HG03442 (cell line): ENCODE data around the gene DUSP18.
A peak's percentile ranks its signal among the peaks of the same experiment; 100 is the strongest.
"Not testable (repeated sequence)": the region's sequence is repeated elsewhere in the genome, so short reads cannot be mapped to it uniquely, and the experiment has no call there.

ENCODE experiments used
- ATAC-seq: cut with Tn5 transposase; IDR thresholded peaks from one replicate; pipeline ENCODE4 v1.9.1; 2021; ENCODE audit warnings: mild to moderate bottlenecking, moderate library complexity; ENCODE audit not compliant: unreplicated experiment

DUSP18 gene

DNA sequence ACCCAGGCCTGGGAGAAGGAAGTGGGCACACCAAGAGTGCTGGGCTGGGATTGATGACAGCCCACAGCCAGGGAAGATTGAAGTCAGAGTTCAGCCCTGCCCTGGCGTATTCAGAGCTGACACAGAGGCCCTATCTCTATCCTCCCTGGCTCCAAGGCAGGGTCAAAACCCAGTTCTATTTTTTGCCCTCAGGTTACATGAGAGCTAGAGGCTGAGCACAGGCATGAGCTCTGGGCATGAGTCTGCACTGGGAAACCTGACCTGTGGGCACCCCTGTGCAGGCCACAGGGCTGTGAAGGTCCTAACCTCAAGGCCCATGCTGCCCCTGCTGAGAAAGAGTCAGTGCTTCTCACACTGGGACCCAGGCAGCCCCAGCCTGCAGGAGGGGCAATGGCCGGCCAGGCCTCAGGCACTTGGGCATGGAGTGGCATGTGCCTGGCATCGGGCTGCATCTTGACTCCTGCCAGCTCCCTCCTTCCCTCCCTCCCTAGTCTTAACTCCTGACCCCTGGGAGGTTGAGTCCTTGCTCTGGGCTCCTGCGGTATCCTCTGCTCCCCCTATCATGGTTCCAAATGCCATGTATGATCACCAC, 26.7 kb downstream of the DUSP18 start:
- ATAC-seq: no peak

DNA sequence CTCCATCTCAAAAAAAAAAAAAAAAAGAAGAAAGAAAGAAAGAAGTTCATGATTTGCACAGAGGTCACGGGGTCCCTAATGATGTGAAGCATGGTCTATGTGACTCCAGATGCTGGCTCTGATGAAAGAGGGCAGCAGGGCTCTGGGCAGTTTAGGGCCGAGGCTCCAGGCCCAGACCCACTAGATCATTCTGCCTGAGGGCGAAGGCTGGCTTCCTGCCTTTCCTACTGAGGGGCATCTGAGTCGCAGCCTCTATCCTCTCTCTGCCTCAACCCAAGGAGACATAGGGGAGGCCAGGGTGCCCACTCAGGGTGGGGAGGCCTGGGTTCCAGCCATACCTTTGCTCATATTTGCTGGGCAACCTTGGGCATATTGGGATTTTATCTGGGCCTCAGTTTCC, 27.3 kb downstream of the DUSP18 start:
- no peak for ATAC-seq

DNA sequence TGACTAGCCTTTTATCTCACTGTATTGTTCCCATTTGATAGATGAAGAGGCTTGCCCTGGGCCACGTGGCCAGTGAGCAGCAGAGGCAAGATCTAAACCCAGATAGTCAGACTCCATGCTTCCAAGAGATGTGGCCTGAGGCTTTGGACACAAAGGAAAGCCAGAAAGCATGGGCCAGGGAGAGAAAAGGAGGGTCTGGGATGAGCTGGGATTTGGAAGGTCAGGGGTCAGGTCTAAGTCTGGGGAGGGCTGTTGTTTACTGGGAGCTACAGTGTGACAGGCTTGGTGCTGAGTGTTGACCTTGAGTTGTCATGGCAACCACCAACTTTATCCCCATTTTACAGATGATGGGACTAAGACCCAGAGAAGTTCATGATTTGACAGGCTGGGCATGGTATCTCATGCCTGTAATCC, 30.0 kb downstream of the DUSP18 start:
- no peak for ATAC-seq

DNA sequence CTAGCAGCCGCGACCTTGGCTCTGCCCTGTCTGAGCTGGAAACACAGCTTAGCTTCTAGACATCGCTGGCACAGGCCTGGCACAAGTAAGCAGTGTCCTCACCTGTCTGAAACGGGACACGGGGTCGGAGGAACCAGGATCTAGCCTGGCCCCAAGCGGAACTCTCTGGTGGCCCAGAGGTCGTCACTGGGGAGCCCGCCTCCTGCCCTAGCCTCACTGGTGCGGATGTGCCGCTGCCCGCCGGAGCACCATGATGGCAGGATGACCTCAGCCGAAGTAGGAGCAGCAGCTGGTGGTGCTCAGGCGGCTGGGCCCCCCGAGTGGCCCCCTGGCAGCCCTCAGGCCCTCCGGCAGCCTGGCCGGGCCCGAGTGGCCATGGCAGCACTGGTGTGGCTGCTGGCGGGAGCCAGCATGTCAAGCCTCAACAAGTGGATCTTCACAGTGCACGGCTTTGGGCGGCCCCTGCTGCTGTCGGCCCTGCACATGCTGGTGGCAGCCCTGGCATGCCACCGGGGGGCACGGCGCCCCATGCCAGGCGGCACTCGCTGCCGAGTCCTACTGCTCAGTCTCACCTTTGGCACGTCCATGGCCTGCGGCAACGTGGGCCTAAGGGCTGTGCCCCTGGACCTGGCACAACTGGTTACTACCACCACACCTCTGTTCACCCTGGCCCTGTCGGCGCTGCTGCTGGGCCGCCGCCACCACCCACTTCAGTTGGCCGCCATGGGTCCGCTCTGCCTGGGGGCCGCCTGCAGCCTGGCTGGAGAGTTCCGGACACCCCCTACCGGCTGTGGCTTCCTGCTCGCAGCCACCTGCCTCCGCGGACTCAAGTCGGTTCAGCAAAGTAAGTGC, 31.2 kb downstream of the DUSP18 start:
- ATAC-seq: no peak

DNA sequence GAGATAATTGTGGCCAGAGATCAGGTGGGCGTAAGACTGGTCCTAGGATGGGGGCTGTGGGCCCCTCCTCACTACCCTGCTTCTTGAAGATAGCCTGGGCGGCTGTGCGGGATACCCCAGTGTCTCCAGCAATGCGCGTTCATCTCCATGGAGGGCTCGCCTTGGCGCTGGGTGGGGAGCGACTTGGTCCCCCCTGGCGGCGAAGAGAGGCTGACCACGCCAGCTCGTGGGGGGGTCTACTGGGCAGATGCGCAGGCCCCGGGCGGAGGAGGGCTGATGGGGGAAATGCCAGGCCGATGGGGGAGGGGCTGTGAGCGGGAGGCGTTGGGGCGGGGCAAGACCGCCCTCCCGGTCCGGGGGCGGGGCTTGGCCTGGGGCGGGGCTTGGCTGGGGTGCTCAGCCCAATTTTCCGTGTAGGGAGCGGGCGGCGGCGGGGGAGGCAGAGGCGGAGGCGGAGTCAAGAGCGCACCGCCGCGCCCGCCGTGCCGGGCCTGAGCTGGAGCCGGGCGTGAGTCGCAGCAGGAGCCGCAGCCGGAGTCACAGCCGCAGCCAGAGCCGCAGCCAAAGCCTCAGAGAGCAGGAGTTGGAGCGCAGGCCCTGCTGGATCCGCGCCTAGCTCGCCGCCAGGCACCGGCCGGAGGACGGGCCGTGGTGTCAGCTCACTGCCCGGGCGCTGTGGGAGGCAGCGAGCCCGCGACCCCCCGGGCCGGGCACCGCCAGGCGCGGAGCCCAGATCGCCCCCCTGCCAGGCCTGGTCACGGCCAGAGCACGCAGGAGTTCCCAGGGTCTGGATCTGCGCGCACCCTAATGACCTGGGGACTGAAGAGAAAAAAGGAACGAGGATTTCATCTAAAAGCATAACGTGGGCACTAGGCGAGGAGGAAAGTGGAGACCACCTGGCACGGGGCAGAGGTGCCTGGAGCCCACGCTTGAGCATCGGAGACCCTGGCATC, 32.1 kb downstream of the DUSP18 start, which contains the start of gene SLC35E4:
Gene SLC35E4 (plus strand): TSS at position 509 of the 953 bp plus-strand sequence. CDS start 670 bp downstream, outside the sequence.
- ATAC-seq: peak; percentile 59

DNA sequence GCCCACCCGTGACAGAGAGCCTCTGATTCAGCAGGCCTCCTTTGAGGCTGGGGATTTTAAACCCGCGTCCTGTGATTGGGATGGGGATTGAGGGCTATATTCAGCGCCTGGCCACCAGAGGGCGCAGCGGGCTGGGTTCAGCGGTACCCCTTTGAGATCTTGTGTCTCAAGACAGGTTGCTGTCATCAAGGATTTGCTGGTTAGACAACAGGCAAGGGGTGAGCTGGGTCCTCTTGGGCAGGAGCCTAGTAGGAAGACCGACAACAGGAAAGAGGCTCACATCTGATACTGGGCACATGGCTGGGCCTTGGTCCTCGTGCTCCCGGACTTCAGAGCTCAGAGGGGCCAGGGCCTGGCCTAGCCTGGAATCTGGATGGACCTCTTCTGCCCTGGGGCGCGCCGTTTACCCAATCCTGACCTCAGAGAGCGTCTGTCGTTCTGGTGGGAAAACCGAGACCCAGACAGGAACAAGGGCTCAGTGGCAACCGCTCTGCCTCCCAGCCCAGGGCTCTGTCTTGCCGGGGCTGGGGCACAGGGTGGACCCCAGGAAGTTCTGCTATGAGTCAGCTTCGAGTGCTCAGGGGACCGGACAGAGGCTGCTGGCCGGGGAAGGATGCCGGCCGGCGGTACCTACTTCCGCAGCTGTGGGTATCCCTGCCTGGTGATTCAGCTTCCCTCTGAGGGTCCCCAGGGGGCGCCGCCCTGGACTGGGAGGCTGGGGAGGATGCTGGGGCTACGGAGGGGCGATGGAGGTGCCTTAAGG, 33.0 kb downstream of the DUSP18 start:
- ATAC-seq: peak; percentile 48

DNA sequence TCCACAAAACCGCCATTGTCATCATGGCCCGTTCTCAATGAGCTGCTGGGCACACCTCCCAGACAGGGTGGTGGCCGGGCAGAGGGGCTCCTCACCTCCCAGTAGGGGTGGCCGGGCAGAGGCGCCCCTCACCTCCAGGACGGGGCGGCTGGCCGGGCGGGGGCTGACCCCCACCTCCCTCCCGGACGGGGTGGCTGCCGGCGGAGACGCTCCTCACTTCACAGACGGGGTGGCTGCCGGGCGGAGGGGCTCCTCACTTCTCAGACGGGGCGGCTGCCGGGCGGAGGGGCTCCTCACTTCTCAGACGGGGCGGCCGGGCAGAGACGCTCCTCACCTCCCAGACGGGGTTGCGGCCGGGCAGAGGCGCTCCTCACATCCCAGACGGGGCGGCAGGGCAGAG, 36.2 kb downstream of the DUSP18 start:
- ATAC-seq: not testable (repeated sequence)

DNA sequence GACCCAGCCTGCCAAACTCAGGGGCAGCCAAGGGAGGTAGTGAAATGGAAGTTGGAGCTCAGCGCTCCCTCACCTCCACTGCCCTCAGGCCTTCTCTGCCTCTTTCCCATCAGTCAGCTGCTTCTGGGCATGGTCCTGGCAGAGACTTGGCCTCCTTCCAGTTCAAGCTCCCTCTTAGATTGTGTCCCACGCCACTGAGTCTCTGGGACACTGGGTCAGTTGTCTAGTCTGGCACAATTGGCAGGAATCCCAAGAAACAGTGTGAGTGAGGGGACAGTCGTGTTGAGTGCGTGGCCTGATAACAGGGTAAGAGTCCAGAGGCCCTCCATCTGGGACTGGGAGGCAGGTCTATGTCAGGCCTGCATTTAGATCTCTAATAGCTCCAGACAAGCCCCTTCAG, 39.2 kb downstream of the DUSP18 start:
- no peak for ATAC-seq

DNA sequence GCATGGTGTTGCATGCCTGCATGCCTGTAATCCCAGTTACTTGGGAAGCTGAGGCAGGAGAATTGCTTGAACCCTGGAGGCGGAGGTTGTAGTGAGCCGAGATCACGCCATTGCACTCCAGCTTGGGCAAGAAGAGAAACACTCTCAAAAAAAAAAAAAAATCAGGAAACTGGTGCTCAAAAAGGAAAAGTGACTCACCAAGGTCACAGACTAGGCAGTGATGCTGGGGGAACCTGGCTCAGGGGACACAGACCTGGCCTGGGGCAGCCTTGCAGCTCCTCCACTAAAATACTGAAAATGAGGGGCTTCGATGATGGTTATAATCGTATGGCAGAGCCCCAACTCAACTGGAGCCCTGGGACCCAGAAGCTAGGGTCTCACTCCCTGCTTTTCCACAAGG, 40.2 kb downstream of the DUSP18 start:
- no peak for ATAC-seq

DNA sequence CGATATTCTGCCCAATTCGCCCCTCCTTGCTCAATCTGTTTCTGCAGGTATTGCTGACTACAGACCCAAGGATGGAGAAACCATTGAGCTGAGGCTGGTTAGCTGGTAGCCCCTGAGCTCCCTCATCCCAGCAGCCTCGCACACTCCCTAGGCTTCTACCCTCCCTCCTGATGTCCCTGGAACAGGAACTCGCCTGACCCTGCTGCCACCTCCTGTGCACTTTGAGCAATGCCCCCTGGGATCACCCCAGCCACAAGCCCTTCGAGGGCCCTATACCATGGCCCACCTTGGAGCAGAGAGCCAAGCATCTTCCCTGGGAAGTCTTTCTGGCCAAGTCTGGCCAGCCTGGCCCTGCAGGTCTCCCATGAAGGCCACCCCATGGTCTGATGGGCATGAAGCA, 41.3 kb downstream of the DUSP18 start:
- no peak for ATAC-seq

DNA sequence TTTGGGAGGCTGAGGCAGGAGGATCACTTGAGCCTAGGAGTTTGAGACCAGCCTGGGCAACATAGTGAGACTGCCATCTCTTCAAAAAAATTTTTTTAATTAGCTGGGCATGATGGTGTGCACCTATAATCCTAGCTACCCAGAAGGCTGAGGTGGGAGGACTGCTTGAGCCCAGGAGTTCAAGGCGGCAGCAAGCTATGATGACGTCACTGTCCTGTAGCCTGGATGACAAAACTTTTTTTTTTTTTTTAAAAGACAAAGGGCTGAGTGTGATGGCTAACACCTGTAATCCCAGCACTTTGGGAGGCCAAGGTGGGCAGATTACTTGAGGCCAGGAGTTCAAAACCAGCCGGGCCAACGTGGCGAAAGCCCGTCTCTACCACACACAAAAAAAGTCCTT, 47.8 kb downstream of the DUSP18 start:
- ATAC-seq: not testable (repeated sequence)

DNA sequence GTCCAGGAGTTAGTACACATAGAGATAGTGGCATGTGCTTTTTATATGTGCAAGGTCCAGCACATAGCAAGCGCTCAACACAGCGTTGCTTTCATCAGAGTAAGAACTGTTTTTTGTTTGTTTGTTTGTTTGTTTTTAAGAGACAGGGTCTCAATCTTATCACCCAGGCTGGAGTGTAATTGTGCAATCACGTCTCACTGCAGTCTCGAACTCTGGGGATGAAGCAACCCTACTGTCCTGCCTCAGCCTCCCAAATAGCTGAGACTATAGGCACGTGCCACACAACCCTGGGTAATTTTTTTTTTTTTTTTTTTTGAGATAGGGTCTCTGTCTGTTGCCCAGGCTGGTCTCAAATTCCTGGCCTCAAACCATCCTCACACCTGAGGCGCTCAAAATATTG, 49.9 kb downstream of the DUSP18 start:
- no peak for ATAC-seq

DNA sequence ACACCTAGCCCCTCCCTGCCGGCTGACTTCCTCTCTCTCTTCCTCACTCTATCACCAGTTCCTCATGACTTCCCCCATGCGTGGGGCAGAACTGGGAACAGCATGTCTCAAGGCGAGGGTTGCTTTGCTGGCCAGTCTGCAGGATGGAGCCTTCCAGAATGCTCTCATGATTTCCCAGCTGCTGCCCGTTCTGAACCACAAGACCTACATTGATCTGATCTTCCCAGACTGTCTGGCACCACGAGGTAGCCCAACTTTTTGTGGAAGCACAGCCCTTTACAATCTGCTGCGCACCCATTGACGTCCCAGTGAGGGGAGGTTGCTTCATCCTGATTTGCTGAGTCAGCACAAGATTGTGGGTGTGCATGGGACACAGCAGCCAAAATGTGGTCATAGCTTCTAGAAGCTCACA, 52.1 kb downstream of the DUSP18 start:
- ATAC-seq: no peak

DNA sequence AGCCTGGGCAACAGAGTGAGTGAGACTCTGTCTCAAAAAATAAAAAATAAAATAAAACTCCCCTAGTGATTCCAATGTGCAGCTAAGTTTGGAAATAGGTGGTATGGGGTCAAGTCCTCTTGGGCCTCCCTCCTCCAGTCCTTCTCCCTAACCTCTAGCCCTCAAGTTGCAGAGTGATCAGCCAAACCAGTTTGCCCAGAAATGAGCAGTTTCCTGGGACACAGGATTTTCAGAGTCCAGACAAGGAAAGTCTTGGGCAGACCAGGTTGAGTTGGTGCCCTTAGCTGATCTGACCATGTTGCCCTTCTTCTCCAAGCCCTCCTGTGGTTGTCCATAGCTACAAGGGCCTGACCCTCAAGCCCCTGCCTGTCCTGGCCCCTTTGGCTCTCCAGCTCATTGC, 52.8 kb downstream of the DUSP18 start:
- ATAC-seq: no peak

DNA sequence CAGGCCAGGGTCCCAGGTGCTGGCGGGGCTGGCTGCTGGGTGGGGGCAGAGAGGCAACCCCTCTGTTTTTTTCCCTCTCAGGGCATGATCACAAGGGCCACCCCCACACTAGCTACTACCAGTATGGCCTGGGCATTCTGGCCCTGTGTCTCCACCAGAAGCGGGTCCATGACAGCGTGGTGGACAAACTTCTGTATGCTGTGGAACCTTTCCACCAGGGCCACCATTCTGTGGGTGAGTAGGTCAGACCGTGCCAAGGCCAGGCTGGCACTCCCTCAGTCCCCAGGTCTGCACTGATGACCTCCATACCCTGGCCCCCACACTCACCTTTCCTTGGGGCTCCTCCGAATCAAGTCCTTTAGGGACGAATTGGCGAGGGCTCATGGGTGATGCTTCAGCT, 53.4 kb downstream of the DUSP18 start:
- no peak for ATAC-seq

DNA sequence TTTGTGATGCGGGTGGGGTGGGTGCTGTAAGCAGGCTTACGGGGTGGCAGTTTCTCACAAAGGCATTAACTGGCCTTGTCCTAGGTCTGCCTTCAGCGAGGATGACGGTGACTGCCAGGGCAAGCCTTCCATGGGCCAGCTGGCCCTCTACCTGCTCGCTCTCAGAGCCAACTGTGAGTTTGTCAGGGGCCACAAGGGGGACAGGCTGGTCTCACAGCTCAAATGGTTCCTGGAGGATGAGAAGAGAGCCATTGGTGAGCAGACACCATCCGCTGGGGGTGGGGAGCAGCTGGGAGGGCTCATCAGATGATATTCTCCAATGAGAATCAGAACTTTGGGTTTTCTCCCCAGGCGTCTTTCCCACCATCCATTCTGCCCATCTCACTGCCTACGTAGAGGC, 54.9 kb downstream of the DUSP18 start:
- no peak for ATAC-seq
